HG03045 (cell line): ENCODE data around the gene CDC42EP2.

Experiments
- ATAC-seq: cut with Tn5 transposase; IDR thresholded peaks from one replicate; pipeline ENCODE4 v1.9.1; 2021; ENCODE audit warnings: mild to moderate bottlenecking, moderate library complexity; ENCODE audit not compliant: unreplicated experiment

Gene CDC42EP2

GRCh38 chr11:65297026-65297672 is 17.5 kb upstream of the CDC42EP2 start:
- no peak for ATAC-seq

DNA sequence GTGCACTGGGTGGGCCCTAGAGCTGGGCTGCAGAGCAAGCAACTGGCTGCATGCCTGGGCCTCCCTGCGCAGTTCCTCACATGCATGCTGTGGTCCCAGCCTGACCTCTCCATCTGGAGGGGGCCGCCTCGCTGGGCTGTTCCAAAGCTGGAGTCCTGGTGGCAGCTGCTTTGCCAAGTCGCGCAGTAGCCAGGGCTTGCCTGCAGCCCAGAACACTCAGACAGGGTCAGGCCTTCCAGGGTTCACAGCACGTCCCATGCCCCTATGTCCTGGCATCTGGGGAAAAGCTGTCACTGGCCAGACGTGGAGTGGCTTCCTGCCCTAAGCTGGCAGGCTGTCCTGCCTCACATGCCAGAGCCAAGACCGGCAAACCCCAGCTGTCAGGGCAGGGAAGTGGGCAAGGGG is 16.5 kb upstream of the CDC42EP2 start:
- no peak for ATAC-seq

GRCh38 chr11:65298655-65299179 is 15.9 kb upstream of the CDC42EP2 start:
- ATAC-seq = no peak

DNA sequence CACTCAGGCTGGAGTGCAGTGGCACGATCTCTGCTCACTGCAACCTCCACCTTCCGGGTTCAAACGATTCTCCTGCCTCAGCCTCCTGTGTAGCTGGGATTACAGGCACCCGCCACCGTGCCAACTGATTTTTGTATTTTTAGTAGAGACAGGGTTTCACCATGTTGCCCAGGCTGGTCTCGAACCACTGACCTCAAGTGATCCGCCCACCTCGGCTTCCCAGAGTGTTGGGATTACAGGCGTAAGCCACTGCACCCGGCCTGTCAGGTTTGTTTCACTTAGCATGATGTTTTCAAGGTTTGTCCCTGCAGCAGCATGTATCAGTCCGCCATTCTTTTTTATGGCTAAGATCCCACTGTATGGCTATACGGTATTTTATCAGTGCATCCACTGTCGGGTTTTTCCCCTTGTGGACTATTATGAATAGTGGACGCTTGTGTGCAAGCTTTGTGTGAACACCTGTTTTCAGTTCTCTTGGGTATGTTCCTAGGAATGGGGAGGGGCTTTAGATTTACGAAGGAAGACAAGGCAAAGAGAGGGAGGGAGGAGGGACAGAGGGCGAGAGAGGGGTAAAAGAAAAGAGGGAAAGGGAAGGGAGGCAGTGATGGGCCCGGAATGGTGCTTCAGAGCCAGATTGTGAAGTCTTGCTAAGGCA is 13.9 kb upstream of the CDC42EP2 start:
- no peak for ATAC-seq

- no peak for ATAC-seq
Observed at GRCh38 chr11:65301491-65302329, 13.0 kb upstream of the CDC42EP2 start.

DNA sequence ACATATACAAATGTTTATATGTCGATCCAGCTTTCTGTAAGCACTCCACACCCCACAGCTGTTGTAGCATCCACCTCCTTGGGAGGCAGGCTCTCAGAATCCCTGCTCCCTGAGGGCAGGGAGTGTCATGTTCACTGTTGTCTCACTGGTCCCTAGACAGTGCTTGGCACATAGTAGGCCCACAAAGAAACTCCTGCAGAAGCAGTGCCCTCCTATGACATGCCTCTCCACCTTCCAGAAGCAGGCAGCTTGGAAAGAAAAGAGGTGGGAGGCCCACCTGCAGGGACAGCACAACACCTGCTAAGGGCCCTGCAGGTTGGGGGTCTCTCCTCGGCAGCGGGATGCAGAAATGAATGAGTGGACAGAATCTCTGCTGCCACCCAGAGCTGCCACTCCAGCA is 11.1 kb upstream of the CDC42EP2 start:
- ATAC-seq = no peak

GRCh38 chr11:65304110-65304509 is 10.6 kb upstream of the CDC42EP2 start:
- no peak for ATAC-seq

GRCh38 chr11:65304613-65305012 is 10.1 kb upstream of the CDC42EP2 start:
- no peak for ATAC-seq

DNA sequence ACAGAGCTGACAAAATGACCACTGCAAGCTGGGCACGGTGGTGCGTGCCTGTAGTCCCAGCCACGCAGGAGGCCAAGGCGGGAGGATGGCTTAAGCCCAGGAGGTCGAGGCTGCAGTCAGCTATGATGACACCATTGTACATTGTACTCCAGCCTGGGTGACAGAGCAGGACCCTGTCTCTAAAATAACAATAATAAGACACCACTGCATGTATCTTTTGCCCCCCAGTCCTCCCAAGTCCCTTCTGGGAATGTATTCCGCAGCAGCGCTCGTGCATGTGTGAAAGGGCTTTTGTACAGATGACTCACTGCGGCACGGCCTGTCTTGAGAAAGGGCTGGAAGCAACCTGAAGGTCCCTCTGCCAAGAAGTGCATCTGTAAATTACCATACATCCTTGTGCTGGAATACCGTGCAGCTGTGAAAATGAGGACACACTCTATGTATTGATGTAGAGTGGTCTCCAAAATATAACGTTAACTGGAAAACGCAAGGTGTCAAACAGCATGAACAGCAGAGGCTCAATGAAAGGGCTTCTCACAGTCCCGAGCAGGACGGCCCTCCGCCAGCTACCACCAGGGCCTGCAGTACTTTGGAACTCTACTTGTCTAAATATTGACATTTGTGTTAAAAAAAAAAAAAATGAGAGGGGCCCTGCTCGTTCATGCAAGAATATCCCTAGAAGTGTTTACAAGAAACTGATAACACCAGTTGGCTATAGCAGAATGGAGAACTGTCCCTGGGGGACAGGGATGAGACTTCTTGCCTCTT is 9.0 kb upstream of the CDC42EP2 start:
- ATAC-seq = no peak

DNA sequence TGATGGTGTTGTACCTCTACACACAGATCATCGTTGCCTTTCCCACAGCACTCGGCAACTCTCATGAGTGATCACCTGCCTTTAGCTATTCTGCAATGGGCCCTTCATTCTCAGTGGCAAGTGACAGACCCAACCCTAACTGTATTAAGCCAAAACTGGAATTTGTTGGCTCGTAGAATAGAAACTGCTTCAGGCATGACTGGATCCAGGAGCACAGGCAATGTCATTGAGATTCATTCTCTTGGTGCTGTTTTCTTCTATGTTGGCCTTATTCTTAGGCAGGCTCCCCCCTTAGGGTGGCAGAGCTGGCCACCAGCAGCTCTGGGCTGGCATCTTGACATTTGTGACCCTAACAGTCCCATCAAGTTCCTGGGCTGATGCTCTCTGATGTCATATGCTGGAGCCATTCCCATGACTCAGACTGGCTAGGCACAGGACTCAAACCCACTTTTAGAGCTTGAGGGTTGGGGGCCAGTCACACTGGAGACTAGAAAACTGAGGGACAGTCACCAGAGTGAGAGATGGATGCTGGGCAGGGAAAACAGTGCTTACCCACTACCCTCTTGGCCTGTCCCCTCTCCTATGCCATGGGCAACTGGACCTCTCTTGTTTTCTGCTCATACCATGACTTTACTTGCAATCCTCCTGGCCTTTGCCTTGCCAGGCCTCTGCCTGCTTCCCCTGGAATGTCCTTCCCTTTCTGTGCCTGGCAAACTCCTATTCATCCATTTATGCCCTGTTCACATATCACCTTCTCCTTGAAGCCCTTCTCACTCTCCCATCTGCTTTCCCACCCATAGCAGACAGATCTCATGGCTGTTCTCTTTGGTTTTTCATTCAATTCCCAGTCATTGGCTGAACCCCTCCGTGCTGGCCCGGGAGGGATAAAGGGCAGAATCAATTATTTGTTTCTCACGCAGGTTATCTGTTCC is 7.1 kb upstream of the CDC42EP2 start:
- ATAC-seq = no peak

GRCh38 chr11:65308281-65308891 is 6.3 kb upstream of the CDC42EP2 start:
- no peak for ATAC-seq

GRCh38 chr11:65309006-65309405 is 5.7 kb upstream of the CDC42EP2 start:
- ATAC-seq = no peak

- ATAC-seq = no peak
Observed at GRCh38 chr11:65310215-65310614, 4.5 kb upstream of the CDC42EP2 start.

DNA sequence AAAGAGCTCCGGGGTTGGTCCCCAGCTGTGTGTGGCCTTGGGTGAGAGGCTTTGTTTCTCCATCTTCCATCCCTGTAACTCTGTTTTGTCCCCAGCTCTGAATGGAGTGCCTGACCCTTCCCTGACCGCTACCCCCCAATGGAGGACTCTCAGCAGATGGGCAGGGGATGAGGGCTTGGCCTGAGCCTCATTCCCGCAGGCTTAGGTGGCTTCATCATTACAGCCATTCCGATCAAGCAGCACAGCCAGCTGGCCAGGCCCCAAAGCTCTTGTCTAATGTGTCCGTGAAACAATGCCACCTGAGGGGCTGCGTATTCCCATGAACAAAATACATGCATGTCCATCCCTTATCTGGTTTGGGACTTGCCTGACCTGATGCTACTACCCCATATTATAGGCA is 3.9 kb upstream of the CDC42EP2 start:
- no peak for ATAC-seq

- no peak for ATAC-seq
Observed at GRCh38 chr11:65311170-65311678, 3.4 kb upstream of the CDC42EP2 start.

DNA sequence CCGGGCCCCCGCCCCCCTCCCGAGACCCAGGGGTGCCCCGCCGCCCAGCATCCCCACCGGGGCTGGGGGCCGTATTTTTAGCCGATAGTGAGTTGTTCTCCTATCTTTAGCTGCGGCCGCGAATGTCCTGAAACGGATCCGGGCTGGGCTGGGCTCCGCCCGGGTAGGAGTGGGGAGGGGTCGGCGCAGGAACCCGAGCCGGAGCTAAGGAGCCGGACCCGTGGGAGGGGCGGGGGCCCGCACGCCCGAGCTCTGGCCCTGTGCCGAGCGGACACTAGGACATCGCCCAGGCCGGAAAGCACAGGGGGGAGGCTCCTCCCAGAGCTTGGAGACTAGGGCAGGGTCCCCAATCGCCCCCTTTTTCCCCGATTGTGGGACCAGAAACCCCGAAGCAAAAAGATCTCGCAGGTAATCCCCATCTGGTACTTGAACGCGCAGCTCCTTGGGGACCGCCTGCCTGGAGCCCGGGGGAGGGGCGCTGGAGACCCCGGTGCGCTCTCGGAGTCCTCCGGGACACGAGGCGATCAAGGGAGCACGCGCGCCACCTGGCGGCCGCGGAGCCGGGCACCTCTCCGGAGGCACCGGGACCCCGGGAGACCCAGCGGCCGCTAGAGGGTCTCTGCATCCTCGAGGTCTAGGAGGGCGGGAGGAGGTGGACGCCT is 669 bp downstream of the CDC42EP2 start:
- peak; percentile 40 for ATAC-seq

- ATAC-seq = no peak
Observed at GRCh38 chr11:65315866-65316226, 1.2 kb downstream of the CDC42EP2 start.

GRCh38 chr11:65316227-65317024 is 1.8 kb downstream of the CDC42EP2 start:
- no peak for ATAC-seq
